GM21390 (cell line): ENCODE measurements around the gene SFXN5.

ENCODE experiments used
- ATAC-seq: cut with Tn5 transposase; IDR thresholded peaks from one replicate; pipeline ENCODE4 v1.9.1; 2021; ENCODE audit not compliant: unreplicated experiment

SFXN5 gene

GRCh38 chr2:72927619-72928550 is 143.6 kb downstream of the SFXN5 start:
- no peak for ATAC-seq

GRCh38 chr2:72926811-72927465 is 144.6 kb downstream of the SFXN5 start:
- ATAC-seq: no peak

- no peak for ATAC-seq
Measured at GRCh38 chr2:72926368-72926767, 145.1 kb downstream of the SFXN5 start.

GRCh38 chr2:72925328-72925943 is 146.1 kb downstream of the SFXN5 start:
- no peak for ATAC-seq

- no peak for ATAC-seq
Measured at GRCh38 chr2:72924353-72925240, 146.9 kb downstream of the SFXN5 start.

GRCh38 chr2:72923833-72924352 is 147.6 kb downstream of the SFXN5 start:
- no peak for ATAC-seq

- ATAC-seq: no peak
Measured at GRCh38 chr2:72921853-72922252, 149.7 kb downstream of the SFXN5 start.

GRCh38 chr2:72921088-72921851 is 150.2 kb downstream of the SFXN5 start:
- ATAC-seq: no peak

GRCh38 chr2:72920318-72921087 is 151.0 kb downstream of the SFXN5 start:
- ATAC-seq: no peak

- ATAC-seq: no peak
Measured at GRCh38 chr2:72919414-72920317, 151.8 kb downstream of the SFXN5 start.

- ATAC-seq: peak; percentile 0
Measured at GRCh38 chr2:72917877-72918553, 153.5 kb downstream of the SFXN5 start.

GRCh38 chr2:72917138-72917876 is 154.2 kb downstream of the SFXN5 start, which contains the start of gene EMX1:
EMX1 (plus strand) TSS chr2:72917519; CDS start chr2:72917853, 334 bp downstream.
- ATAC-seq: peak; percentile 46

GRCh38 chr2:72916743-72917137 is 154.8 kb downstream of the SFXN5 start:
- peak; percentile 1 for ATAC-seq

- ATAC-seq: peak; percentile 58
Measured at GRCh38 chr2:72915907-72916742, 155.4 kb downstream of the SFXN5 start.

GRCh38 chr2:72915320-72915906 is 156.1 kb downstream of the SFXN5 start:
- no peak for ATAC-seq
